NCI-H69 (cell line): ENCODE data around the gene ZC2HC1C.
"Not testable (repeated sequence)": the region's sequence is repeated elsewhere in the genome, so short reads cannot be mapped to it uniquely, and the experiment has no call there.

ENCODE experiments used
- DNase-seq: peaks from one replicate; lab custom pipeline; 2025; lab: John Stamatoyannopoulos, UW

The ZC2HC1C gene

DNA sequence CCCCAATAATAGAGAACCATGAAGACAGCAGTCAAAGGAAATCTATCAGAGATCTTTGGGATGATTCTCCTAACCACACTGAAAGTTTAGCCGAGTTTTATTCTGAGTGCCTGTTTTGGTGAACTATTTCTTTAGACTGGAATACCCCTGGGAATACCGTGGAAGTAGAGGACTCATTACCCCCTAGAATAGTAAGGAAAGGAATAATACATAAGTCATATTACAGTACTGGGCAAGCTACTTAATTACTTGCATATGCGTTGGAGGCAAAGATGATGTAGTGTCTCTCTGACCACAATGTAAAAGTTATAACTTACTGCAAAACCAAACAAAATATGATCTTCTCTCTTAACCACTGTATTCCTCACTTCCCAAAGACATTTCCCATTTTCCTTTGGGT, 25.5 kb downstream of the ZC2HC1C start:
- no peak for DNase-seq

DNA sequence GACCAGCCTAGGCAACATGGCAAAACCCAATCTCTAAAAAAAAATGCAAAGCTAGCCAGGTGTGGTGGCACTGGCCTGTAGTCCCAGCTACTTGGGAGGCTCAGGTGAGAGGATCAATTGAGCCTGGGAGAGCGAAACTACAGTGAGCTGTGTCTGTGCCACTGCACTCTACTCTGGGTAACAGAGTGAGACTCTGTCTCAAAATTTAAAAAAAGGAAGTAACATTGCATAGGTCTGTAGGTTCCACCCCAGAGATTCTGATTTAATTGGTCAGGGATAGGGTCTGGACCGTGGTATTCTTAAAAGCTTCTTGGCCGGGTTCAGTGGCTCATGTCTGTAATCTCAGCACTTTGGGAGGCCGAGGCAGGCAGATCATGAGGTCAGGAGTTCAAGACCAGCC, 26.2 kb downstream of the ZC2HC1C start:
- DNase-seq: no peak

- peak; percentile 27 for DNase-seq
These were observed 27.5 kb downstream of the ZC2HC1C start for GRCh38 chr14:75096959-75097358.

DNA sequence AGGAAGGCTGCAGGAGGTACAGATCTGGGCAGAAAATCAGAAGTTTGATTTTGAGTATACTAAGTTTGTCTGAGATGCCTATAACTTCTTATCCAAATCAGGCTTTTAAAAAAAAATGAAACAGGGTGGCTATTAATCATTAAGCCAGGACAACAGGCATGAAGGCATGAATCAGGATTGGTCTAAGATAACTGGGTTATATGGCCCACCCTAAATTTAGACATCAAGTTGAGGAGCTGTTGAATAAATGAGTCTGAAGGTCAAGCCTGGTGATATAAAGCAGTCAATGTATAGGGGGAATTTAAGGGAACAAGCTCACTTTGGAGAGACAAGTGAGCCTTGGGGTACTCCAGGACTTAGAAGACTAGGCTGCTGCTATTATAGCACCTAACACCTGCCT, 28.8 kb downstream of the ZC2HC1C start:
- no peak for DNase-seq

DNA sequence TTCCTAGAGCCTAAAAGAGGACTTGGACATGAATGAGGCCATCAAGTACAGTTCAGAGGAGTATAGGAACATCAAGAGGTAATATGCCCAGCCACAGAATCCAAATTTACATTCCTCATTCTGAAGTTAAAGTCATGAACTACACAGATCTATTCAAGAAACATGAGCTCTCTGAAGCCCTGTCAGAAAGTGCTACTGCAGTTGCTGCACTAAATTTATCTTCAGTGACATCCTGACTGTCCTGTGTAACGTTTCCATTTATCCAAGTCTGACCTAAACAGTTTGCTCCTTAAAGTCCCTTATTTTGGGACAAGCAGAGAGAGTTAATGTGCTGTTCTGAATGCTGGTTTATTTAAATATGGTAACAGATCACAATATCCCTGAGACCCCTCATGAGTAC, 29.2 kb downstream of the ZC2HC1C start:
- no peak for DNase-seq

DNA sequence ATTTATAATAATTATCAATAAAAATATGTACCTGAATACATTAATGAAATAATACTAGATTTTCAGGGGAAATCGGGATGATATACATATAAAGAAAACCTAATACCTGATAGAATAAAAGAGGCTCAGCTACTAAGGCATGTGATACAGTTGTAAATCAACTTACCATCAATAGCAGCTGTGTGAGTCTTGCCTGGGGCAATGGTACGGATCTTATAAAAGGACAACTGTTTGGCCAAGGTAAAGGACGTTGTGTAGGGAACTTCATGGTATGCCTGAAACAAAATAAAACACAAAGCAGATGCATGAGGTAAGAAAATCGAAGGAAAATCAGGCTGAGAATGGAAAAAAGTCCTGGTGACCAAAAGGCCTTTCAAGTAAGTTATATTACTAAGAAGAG, 32.0 kb downstream of the ZC2HC1C start:
- DNase-seq: peak; percentile 86

DNA sequence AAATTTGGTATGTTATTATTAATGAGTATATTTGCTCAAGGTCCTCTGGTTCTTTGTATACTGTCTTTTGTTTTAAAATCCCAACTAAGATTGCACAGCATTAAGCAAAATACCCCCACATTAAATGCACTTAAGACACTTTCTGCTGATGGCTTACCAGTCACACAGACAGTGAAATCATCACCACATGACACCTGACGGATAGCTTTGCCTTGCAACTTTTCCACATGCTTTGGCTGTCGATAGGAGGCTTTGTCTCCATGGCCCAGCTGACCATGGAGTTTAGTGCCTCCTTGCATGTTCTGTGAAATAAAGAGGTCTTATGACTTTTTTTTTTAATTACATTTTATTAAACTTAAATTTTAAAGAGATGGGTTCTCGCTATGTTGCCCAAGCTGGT, 37.7 kb downstream of the ZC2HC1C start:
- DNase-seq: no peak

DNA sequence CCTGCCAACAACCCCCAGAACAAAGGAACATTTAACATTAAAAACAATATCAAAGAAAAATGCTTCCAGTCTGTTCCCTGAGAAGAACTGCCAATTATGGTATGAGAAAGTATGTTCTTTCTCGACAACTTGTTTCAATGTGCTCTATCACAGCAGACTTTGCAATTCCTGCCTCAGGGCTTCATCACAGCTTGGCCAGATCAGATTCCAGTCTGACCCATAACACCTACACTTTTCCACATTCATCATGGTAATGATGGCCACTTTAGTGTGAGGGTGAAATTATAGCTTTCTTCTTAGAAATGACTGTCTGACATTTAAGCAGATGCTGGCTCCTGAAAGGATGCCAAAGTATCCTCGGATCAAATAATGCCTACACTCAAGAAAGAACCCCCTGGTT, 40.4 kb downstream of the ZC2HC1C start:
- DNase-seq: peak; percentile 94

- DNase-seq: no peak
These were observed 44.6 kb downstream of the ZC2HC1C start for GRCh38 chr14:75113932-75114539.

GRCh38 chr14:75119056-75119455, 49.6 kb downstream of the ZC2HC1C start:
- DNase-seq: no peak

DNA sequence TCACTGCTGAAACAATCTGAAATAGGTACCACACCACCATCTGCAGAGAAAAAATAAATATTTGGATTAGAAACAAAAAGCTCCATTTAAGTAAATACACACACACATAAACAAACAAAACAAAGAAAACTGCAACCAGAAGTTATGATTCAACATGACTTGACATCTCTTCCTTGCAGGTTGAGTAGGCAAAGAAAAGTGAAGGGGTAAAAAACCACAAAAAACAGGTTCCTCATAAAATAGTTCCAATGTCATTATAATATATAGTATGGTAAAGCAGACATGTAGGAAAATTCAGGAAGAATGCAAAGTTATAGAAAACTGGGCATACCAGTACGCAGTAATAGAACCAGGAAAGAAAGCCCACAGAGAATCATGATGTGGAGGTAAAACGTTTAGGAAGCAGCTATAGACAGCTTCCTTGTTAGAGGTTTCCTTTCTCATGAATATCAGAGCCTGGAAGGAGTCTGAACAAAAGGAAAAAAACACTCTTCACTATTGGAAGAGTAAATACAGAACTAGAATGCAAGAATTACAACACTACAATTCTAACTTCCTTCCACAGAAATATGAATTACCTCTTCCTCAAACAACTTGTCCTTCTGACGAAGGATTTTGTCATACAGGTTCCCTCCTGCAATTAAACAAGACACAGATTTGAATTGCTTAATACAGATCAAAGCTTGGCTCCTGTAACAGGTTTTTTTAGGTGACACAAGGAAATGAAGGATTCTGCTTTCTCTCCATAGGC, 51.3 kb downstream of the ZC2HC1C start:
- no peak for DNase-seq

- no peak for DNase-seq
These were observed 52.1 kb downstream of the ZC2HC1C start for GRCh38 chr14:75121552-75121951.

DNA sequence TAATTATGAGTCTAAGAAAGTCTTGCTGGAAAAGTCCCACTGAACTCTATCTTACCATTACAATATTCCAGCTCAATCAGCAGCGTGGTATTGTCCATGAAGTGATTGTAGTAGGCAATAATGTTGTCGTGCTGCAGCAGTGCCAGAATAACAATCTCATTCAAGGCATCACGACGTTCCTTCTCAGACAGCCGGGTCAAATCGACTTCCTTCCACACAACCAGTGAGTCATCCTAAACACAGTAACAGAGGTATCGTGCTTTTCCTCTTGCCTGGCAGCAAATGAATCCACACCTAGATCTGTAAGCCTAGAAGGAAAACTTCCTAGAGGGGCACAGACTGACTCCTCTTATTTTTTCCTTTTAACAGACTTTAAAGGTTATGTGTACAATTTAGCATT, 54.5 kb downstream of the ZC2HC1C start:
- DNase-seq: no peak

GRCh38 chr14:75125617-75126016, 56.2 kb downstream of the ZC2HC1C start:
- DNase-seq: no peak

DNA sequence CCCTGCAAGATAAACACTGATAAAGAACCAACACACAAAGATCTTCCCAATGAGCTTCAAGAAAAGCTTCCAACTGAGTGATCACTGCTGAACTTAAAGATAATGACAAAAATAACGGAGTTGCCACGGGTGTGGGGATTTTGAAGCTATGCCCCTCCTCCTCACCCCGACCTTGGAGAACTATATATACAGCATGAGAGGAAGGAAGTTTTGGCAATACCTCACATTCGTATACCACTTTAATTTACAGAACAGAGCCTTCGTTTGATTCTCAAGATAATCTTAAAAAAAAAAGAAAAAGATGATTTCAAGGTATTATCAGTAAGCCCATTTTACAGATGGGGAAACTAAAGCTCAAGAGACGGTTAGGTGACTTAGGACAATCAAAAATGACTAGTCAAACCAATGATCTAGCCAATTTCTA, 56.7 kb downstream of the ZC2HC1C start:
- DNase-seq: no peak

DNA sequence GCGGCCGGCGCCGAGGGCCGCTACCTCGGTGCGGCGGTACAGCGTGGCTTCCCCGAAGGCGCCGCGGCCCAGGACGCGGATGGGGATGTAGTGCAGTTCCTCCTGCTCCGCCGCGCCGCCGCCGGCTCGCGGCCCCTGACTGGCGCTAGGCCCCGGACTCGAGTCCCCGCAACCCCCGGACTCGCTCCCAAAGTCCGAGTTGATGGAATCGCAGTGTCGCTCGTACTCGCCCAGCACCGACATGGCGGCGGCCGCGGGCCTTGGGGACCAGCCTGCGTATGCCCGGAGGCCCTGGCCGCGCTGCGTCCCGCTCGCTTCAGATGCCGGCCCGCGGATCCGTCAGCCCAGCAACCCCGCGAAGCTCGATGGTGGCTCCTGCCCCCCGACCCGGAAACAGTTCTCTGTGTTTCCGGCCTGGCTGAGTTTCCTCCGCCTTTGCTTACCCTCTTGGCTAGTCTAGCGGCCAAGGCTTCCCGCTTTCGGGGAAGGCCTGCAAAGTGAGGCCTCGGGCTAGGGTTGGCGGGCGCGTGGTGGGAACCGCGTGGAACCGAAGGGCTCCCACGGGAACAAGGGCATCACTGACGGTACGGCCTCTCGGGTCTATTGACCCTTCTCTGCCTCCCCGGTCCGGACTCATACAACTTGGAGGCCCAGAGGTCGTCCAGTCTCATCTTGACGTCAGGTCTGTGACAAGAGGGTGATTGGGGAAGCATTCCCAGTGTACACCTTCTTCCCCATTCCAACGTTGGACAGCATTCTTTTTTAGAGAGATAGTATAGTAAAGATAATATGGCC, 57.4 kb downstream of the ZC2HC1C start, which contains the start of gene NEK9:
NEK9 (minus strand) TSS at position 370 of the 795 bp plus-strand sequence; CDS start at position 243, 127 bp downstream.
- DNase-seq: peak; percentile 95

DNA sequence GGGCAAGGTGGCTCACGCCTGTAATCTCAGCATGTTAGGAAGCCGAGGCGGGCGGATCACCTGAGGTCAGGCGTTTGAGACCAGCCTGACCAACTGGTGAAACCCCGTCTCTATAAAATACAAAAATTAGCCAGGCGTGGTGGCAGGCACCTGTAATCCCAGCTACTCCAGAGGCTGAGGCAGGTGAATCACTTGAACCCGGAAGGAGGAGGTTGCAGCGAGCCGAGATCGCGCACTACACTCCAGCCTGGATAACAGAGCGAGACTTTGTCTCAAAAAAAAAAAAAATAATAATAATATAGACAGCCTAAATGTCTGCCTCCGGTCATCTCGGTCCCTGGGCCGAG, 58.0 kb downstream of the ZC2HC1C start:
- DNase-seq: not testable (repeated sequence)

- DNase-seq: peak; percentile 20
These were observed 58.6 kb downstream of the ZC2HC1C start for GRCh38 chr14:75127903-75128595.

- no peak for DNase-seq
These were observed 59.2 kb downstream of the ZC2HC1C start for GRCh38 chr14:75128596-75128990.
